RKO (cell line): ENCODE results near the gene SLC38A9.

Experiments used
- DNase-seq: peaks from one replicate; pipeline ENCODE4 v3.0.0-alpha.2; 2016; ENCODE audit warnings: low spot score

SLC38A9 gene

DNA sequence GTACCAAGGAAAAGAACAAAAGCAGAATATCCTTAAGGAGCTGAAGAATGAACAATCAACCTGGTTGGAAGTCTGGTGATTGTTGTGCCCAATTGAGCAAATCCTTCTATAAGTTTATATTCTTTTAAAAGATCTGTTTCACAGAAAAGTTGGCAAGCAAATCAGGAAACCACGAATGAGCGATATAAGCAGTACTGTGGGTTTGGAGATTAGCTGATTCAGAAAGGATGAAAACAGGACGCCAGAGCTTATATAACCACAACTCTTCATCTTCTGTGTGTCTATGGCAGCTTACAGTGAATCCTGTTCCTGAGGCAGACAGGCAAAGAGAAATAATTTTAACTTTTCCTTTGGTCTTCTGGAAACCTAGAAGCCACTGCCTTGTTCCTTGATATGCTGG, 61.7 kb downstream of the SLC38A9 start:
- no peak for DNase-seq

DNA sequence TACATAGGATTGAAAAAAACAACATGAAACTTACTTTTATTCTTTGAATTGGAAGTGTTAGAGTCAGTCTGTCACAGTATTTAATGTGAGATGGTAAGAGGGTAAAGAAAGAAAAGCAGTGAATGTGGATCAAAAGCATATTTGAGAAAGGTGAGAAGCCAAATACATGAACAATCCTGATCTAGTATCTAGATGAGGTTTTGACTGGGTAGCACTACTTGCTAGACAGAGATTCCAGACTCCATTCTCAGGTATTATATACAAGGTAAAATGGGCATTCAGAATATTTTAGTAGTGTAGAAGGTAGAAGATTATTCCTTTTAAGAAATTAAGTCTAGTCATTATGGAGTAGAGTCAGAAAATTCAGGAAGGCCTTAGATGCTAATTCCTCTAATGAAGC, 62.2 kb downstream of the SLC38A9 start:
- DNase-seq, result no peak

DNA sequence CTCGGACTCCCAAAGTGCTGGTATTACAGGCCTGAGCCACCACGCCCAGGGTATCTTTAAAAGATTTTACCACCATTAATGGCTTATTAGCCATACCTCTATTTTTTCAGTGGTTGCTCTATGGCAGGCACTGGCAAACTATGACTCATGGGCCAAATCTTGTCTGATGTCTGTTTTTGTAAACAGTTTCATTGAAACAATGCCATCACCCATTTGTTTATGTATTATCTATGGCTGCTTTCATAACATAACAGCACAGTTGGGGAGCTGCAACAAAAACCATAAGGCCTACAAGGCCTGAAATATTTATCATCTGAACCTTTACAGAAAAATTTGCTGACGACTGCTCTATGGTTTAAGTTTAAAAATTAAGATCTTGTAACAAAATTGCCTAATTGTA, 66.8 kb downstream of the SLC38A9 start:
- no peak for DNase-seq

- DNase-seq, result no peak
Measured at GRCh38 chr5:55638455-55638854, 73.7 kb downstream of the SLC38A9 start.

DNA sequence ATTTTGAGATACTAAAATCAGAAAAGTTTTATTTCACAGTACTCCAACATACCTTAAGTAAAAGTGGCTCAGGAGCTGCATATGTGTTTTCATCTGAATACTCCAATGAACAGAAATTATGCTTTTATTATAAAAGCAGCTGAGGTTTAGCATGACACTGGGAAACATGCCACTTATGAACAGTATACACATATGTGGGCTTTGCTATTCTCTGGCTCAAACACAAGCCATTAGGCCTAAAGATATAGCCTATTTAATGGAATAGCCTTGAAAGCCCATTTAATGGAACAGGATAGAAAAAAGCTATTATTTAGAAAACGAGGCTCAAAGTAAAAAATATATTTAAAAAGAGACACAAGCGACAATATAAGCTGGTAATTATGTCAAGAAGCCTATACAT, 74.1 kb downstream of the SLC38A9 start:
- DNase-seq, result no peak

DNA sequence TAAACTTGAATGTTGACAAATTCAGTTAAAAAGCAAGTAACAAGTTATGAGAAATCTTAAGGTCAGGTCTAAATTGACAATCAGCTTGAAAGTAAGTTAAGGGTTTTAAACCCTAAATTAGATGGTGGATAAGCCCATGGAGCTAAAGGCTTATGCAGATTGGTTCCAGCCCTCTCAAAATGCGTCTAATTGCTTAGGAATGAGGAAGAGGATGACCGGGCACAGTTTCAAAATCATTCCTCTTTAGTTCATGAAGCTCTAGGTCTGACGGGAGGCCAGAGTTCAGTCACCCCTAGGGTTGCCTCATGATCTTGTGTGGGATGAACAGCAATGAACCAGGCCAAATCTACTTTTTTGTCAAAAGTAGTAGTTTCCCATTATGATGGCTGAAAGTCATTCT, 75.4 kb downstream of the SLC38A9 start:
- DNase-seq, result peak; percentile 19

DNA sequence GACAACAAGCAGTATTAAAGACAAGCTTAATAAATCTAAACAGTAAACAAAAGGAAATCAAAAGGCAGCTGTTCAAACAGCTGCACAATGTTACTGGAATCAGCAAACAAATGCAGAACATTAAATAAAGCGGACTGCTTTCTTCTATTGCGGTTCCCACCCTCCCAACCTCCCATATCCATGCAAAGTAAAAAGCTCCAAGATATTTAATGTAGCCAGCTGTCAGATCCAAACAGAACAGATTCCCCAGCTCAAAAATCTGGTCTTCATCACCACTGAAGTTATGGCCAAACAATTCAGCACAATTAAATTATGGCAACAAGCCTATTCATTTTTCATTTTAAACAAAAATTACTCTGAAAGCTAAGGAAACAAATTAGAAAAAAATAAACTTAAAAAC, 75.9 kb downstream of the SLC38A9 start:
- DNase-seq, result no peak

DNA sequence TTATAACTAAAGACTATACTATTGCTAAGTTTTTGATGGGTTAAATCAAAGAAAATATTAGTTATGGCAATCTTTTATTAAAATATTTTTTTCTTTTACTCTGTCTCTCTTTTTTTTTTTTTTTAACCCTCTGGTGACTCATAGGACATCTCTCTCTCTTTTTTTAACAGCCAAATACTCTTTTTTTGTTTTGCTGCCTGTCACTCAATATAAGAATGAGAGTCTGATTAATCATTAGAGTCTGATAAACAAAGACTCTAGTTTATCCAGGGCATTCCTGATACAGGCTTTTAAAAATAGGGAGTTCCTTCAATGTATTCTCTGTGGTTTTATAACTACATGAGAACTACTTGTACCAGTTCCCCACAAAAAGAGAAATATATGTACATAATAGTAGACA, 77.3 kb downstream of the SLC38A9 start:
- no peak for DNase-seq

DNA sequence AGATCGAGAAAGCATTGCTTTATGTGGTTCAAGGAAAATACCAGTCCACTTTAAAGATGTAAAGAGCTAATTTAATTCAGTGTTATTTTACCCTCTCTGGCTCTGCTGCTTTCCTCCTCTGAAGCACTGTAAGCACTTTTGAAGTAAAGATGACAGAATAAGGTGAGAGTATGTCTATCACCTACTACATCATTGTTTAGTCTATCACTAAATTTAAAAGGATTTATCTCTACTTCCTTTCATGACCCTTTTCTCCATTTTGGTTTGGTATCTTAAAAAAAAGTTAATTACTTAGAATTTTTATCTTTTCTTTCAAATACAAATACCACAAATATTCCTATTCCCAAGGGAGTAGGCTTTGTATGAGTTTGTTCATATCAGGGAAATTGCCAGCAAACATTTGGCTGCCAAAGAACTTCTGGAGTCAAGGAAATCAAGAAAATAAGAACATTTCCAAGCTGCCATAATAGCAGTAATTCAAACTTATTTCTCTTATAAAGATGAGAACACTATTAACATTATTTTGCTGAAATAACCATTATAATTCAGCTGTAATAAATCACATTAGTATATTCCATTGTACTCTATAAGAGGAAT, 77.8 kb downstream of the SLC38A9 start:
- no peak for DNase-seq

DNA sequence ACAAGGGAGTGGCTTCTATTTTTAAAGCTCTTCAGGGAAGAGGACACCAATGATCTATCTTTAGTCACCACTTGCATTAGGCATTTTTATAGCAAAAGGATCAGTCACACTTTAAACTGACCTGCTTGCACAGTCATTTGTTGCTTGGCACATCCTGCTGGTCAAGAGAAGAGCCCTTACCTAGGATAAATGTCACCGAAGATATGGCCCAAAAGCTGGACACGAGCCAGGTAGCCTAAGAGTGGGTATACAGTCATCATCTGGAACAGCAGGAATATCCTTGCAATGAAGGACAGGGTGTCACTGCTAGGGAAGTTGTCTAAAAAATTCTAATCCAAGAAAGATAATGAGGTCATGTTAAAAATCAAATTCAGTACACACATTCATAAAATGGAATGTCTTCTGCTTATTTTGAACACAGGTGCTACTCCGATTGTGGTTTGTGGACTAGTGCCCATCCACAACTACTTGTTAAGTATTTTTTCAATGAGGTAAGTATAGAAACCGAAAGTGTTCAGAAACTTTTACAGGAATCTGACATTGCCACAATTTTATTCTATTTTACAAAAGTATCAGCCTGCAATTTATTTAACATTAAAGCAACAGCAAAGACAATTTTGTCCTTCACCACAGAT, 78.4 kb downstream of the SLC38A9 start:
- peak; percentile 12 for DNase-seq

- no peak for DNase-seq
Measured at GRCh38 chr5:55629815-55630214, 82.3 kb downstream of the SLC38A9 start.

DNA sequence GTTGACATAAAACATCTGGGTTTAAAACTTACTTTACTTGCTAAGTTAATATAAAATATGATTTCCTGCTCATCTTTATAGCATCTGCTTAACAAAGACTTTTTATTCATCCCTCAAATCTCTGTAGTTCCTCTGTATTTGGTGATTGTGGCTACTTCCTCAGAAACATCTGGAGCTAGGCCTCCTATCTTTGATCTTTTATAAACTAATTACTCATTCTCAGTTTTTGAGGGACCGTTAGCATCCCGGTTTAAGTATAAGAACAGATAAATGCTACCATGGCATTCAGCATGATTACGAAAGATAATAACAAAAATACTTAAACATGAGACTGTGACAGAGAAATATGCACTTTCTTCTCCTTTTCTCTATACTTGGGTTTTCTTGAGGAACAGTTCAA, 85.3 kb downstream of the SLC38A9 start:
- no peak for DNase-seq

DNA sequence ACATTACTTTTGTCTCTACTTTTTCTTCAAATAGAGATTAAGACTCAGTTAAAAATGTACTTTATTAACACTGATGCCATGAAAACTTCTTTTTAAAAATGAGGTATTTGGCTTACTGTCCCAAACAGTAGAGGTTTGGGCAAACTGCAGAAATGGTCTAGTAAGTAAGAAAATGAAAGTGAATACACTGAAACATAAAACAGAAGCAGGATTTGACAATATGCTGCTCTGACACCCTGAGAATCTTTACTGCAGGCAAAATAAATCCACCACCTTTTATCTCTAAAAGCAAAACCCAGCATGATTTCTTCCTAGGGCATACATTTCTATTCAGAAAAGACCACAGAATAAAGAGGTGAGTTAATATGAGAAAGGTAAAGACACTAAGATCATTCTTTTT, 86.2 kb downstream of the SLC38A9 start:
- no peak for DNase-seq

DNA sequence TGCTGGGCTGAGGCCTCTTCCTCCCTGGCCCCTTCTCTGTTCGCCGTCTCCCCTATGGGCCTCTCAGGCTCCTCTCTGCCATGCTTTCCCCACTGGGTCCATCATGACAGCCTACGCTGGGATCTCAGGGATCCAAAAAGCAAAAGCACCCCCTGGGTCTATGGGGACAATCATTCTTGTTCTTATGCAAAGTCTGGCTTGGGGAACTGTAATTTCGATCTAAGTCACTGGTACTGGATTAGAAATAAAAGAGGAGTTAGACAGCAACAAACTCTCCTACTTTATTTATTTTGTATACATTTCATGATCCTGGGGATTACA, 86.6 kb downstream of the SLC38A9 start:
- no peak for DNase-seq

DNA sequence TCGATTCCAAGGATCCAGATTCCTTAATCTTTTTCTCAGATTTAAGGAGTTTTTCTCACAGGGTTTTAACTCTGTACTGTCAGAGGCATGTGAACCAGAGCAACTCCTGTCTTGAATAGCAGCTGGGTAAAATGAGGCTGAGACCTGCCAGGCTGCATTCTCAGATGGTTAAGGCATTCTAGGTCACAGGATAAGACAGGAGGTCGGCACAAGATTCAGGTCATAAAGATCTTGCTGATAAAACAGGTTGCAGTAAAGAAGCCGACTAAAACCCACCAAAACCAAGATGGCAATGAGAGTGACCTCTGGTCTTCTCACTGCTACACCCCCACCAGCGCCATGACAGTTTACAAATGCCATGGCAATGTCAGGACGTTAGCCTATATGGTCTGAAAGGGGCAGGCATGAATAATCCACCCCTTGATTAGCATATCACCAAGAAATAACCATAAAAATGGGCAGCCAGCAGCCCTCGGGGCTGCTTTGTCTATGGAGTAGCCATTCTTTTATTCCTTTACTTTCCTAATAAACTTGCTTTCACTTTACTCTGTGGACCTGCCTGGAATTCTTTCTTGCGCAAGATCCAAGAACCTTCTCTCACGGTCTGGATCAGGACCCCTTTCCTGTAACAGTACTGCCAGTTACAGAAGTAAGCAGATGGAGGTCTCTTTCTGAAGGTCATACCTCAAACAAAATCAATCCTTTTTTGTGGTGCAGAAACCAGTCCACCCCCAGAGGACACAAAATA, 87.1 kb downstream of the SLC38A9 start:
- DNase-seq, result no peak

DNA sequence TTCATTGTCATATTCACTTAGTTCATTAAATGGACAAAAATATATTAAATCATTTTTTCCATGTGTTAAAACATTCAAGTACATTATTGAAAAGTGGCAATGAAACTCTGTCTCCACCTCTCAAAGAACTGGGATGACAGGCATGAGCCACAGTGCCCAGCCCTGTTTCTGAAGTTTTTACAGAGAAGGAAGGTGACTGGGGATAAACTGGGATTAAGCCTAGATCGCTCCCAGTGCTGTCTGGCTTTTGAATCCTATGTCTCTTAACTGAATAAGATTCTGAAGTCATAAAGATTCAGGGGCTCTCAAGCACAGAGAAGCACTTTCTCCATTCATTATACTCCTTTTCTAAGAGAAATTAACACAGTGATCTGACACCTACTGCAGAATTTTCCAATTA, 88.3 kb downstream of the SLC38A9 start:
- no peak for DNase-seq

DNA sequence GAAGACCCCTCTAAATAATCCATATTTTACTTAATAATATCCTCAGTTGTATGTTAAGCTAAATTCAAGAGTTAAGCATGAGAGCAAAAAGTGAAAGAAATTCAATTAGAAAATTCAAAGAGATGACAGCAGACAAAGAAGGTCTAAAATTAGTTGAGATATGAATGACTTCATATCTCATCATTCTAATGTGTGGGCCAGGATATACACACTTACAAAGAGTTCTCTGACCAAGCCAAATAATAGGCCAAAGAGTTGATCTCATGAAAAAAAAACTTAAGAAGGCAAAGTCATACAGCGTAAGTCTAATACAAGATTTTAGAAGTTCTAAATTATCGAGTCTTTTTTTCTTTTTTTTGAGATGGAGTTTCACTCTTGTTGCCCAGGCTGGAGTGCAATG, 89.7 kb downstream of the SLC38A9 start:
- DNase-seq, result no peak

GRCh38 chr5:55621229-55621628, 90.9 kb downstream of the SLC38A9 start:
- DNase-seq, result no peak

DNA sequence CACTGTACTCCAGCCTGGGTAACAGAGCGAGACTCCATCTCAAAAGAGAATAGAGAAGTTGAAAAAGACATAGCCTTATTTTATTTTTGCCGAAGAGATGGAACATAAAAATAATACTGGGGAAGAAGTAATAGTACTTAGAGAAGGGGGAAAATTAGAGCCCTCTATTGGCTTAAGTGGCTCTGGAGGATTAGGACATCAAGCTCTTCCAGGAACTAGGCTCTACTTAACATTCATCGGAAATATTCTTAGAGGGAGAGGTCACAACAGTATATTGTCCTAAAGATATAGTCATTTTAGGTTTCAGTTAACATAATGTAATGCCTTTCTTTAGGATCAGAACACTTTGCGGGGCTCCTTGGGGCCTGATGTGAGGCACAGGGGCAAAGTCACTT, 91.4 kb downstream of the SLC38A9 start:
- no peak for DNase-seq

DNA sequence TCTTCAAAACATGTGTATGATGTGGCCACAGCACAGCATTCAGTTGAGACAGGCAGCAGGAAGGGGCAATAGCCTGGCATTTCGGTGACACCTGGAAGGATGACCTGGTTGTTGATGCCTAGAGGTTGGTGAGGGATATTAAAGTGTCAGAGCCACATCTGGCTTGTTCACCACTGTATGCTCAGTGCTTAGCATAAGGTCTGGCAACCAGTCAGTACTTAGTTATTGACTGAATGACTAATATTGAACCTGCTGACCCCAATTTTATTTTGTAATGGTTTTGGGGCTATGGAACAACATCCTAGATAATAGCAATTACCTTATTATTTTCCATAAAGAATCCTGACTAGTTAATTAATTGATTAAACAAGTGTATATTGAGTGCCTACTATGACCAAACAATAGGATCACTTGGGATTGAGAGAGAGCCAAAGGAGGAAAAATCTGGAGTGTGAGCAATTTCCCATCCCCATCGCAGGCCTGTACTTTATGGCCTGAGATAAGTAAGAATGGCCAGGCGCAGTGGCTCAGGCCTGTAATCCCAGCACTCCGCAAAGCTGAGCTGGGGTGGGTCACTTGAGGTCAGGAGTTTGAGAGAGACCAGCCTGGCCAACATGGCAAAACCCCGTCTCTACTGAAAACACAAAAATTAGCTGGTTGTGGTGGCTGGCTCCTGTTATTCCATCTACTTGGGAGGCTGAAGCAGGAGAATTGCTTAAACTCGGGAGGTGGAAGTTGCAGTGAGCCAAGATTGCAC, 91.9 kb downstream of the SLC38A9 start:
- DNase-seq, result no peak

- no peak for DNase-seq
Measured at GRCh38 chr5:55618318-55618717, 93.8 kb downstream of the SLC38A9 start.

DNA sequence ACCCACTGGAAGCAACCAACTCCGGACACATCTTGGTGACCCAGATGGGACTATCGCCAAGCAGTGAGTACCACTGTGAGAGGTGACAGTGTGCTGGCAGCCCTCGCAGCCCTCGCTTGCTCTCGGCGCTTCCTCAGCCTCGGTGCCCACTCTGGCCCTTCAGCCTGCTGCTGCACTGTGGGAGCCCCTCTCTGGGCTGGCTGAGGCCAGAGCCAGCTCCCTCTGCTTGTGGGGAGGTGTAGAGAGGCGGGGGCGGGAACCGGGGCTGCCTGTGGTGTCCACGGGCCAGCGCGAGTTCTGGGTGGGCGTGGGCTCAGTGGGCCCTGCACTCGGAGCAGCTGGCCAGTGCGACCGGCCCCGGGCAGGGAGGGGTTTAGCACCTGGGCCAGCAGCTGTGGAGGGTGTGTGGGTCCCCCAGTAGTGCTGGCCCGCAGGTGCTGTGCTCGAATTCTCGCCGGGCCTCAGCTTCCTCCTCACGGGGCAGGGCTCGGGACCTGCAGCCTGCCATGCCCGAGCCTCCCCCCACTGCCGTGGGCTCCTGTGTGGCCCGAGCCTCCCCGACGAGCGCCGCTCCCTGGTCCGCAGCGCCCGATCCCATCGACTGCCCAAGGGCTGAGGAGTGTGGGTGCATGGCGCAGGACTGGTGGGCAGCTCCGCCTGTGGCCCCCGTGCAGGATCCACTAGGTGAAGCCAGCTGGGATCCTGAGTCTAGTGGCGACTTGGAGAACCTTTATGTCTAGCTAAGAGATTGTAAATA, 98.8 kb downstream of the SLC38A9 start:
- no peak for DNase-seq
